ENCODE measurements around the gene PCDH9. TPM values are rescaled to one million over a fixed set of nuclear protein-coding genes. Genes with fewer than 3 reads are reported as not detected.

Gene PCDH9
- total and polyA plus RNA-seq, 8 donors, result 2.0 to 11.6 (median 3.1) TPM

DNA sequence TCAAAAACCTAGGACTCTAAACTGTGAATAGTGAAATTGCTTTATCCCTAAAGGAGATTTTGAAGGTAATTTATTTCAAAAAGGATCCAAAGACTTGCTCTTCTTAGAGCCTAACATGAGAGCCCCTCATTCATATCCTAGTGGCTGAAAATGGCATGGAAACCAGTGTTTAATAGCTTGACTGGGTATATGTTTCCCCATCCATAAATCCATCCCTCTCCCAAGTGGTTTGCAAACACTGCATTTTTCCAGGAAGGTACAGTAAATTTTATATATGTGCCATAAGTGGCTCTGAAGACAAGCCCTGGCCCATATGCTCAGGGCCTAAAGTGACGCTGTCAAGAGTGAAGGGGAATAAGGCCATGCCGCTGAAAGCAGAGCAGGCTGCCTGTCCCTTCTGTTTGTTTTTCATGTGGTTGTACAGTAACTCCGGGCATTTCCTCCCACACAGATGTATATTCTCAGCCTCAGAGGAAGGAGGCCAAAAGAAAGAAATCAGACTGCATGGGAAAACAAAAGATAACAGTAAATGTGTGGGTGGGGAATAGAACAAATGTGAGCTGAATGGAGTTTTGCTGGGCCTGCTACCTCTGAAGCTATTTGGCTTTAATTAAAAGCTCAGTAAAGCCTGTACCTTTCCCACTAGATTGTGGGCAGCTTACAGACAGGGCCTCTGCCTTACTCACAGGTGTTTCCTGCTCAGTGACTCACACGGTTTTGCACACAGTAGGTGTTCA, 181.9 kb downstream of the PCDH9 start:
- DNase-seq, result peak in 2 of 4 donors; percentile 88 to 90
- intact Hi-C loops (cut with DNase I), result no loop called here
- Histone ChIP-seq H3K4me3 (no peak overlapping the region), H3K4me1 (peaks cover 0 to 2% of the 10 kb centered on the region in 2 donors), H3K27me3 (no peaks in the 10 kb centered on the region), H3K9me3 (no peaks in the 10 kb centered on the region), H3K36me3 (no peaks in the 10 kb centered on the region), H3K27ac (no peak overlapping the region)
- peak; percentile 33 for ATAC-seq
- TF ChIP-seq CTCF (IDR thresholded peaks at IDR 0.05), result no peak

GRCh38 chr13:67045357-67045756, 184.8 kb downstream of the PCDH9 start:
- no peak overlapping the region for H3K4me3 ChIP-seq
- intact Hi-C loops (cut with DNase I), result no loop called here
- ATAC-seq, result no peak
- TF ChIP-seq CTCF (IDR thresholded peaks at IDR 0.05), result no peak
- H3K27ac ChIP-seq, result no peak overlapping the region
- no peaks in the 10 kb centered on the region for H3K36me3 ChIP-seq
- H3K27me3 ChIP-seq, result no peaks in the 10 kb centered on the region
- no peaks in the 10 kb centered on the region for H3K9me3 ChIP-seq
- no peak for DNase-seq
- peaks cover 0 to 2% of the 10 kb centered on the region in 2 donors for H3K4me1 ChIP-seq

GRCh38 chr13:67043901-67044300, 186.2 kb downstream of the PCDH9 start:
- no peak for TF ChIP-seq CTCF (IDR thresholded peaks at IDR 0.05)
- no peaks in the 10 kb centered on the region for H3K36me3 ChIP-seq
- no peak overlapping the region for H3K4me3 ChIP-seq
- H3K27ac ChIP-seq, result no peak overlapping the region
- H3K4me1 ChIP-seq, result peaks cover 0 to 2% of the 10 kb centered on the region in 2 donors
- ATAC-seq (no peak), DNase-seq (no peak)
- intact Hi-C loops (cut with DNase I), result no loop called here
- H3K27me3 ChIP-seq, result no peaks in the 10 kb centered on the region
- no peaks in the 10 kb centered on the region for H3K9me3 ChIP-seq

GRCh38 chr13:67042556-67042955, 187.6 kb downstream of the PCDH9 start:
- H3K4me3 ChIP-seq, result no peak overlapping the region
- no peaks in the 10 kb centered on the region for H3K36me3 ChIP-seq
- no peak for TF ChIP-seq CTCF (IDR thresholded peaks at IDR 0.05)
- H3K27me3 ChIP-seq, result no peaks in the 10 kb centered on the region
- no peak overlapping the region for H3K27ac ChIP-seq
- H3K9me3 ChIP-seq, result no peaks in the 10 kb centered on the region
- H3K4me1 ChIP-seq, result peaks cover 0 to 2% of the 10 kb centered on the region in 2 donors
- no peak for DNase-seq
- no peak for ATAC-seq
- intact Hi-C loops (cut with DNase I), result no loop called here

GRCh38 chr13:67036699-67037457, 193.3 kb downstream of the PCDH9 start:
- TF ChIP-seq CTCF (IDR thresholded peaks at IDR 0.05), result no peak
- H3K4me3 ChIP-seq, result no peak overlapping the region
- no peaks in the 10 kb centered on the region for H3K9me3 ChIP-seq
- no peak overlapping the region for H3K27ac ChIP-seq
- ATAC-seq (no peak), DNase-seq (no peak)
- intact Hi-C loops (cut with DNase I), result no loop called here
- no peaks in the 10 kb centered on the region for H3K27me3 ChIP-seq
- no peaks in the 10 kb centered on the region for H3K36me3 ChIP-seq
- H3K4me1 ChIP-seq, result no peaks in the 10 kb centered on the region

Data from left lung (tissue), 10 donors.